Hematopoietic multipotent progenitor cell treated with erythropoietin and hydrocortisone succinate and interleukin-3 and kit ligand, for 15 days (in vitro differentiated cells): ENCODE results near the gene ENOX1.

Experiments
- DNase-seq: peaks from one replicate; pipeline ENCODE4 v3.0.0-alpha.2; 2015; ENCODE audit warnings: low spot score

The ENOX1 gene

DNA sequence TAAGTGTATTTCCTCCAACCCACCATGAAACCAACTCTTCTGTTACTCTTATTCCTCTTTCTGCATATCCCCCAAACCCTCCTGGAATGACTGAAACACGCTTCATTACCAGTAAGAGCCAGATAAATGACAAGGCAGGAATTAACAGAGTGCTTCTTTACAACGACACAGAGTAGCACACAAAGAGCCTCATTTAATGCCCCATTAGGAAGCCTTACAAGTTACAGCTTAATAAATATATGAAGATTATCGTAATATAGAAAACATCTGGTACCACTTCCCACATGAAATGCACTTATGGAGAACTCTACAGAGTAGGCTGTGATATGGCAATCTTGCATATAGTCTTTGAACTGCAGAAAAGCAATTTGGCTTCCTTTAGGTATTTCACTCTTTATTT, 116.8 kb downstream of the ENOX1 start:
- DNase-seq = no peak

DNA sequence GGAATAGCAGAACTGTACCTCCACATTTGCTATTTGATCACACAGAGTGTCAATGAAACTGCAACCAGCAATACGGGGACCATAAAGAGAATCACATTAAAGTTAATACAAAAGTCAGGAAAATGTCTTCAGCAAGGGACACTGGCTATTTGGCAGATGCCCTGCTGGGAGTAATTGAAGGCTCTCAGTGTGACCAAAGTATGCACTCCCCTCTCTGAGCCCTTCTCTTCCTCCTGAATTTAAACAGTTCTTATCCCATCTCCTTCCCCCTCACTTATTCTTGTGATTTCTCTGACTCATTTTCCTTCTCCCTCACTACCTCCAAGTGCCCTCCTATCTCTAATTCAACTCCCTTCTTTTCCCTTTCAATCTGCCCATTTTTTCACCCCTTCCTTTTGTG, 117.7 kb downstream of the ENOX1 start:
- DNase-seq = no peak

DNA sequence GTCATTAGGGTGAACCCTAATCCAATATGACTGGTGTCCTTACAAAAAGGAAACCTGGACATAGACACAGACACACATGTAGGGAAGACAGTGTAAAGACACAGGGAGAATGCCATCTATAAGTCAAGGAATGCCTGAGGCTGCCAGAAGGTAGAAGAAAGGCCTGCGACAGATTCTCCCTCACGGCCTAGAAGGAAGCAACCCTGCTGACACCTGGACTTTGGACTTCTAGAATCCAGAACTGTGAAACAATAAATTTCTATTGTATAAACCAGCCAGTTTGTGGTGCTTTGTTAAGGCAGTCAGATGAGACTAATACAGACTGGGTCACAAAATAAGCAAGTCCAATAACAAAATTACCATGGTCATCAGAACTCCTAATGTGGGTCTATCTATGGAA, 120.4 kb downstream of the ENOX1 start:
- DNase-seq = no peak

DNA sequence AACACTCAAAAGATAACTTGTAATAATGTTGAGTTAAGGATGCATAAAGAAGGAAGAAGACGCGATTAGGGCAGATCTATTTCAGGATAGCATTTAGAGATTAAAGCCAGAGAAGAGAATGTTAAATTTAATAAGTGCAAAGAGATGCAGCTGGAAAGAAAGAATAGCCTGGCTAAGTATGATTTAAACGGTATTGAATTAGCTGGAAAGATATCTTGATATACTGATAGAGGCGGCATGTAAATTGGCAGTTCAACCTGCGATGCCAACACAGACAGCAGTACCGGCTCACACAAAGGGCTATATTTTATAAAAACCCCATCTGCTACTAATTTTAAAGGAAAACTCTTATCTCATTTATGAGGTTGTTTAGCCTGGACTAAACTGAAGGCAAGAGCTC, 121.4 kb downstream of the ENOX1 start:
- no peak for DNase-seq

DNA sequence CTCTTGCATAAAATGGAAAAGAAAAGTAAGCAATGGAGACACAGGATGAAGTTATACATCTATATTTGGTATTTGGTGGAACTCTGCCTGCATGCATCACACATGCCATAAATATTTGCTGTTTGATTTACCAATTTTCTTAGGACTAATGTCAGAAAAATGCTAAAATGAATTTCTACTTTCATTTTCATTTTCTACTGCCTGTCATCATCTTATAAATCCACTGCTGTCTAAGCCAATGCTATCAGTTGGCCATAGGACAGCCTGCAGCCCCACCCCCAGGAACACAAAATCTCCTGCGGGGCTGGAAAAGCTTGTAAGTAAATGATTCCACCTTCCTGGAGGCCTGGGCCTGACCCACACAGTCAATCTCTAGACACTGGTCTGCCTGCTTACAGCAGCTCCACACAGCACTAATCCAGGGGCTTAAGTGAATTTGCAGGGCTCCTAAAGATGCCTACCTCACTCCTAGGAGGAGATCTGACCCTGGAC, 122.0 kb downstream of the ENOX1 start:
- DNase-seq = no peak

DNA sequence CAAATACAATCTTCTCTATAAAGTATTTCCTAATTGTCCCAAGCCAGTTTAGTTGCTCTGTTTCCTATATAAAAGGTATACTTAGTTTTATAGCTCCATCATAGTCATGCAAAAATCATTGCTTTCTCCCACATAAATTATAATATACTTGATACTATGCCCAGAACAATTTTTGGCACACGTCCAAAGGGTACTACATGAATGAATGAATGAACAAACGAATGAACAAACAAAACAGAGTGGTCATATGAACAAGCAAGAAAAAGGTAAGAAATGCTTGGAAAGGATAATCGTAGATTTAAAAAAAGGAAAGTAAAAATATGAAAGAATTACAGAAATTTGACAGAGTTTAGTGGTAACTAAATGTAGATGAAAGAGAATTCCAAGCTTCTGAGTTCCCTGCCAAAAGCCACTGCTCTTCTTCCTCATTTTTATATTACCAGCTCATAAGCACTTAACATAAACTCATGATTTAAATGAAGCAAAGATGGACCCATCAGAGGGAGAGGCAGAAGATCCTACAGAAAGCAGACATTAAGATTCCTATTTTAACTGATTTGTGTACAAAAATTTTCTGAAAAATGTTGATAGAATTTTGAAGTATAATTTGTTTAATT, 123.2 kb downstream of the ENOX1 start:
- no peak for DNase-seq

DNA sequence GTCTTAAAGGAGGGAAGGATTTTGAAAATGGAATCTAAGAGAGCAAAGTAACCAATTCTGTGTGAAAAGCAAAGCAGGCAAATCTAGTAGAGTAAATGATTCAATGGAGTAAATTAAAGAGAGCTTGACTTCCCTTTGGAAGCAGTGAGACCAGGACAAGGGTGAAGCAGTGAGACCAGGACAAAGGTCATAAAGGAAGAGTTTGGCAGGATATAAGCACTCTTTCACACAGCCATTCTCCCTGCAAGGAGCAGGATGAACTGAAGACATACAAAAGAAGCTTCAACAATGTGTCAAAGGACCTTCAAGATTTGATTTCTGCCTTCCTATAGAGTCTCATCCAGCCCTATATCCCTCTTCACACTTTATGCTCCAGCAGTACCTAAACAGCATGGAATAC, 123.8 kb downstream of the ENOX1 start:
- DNase-seq = no peak

DNA sequence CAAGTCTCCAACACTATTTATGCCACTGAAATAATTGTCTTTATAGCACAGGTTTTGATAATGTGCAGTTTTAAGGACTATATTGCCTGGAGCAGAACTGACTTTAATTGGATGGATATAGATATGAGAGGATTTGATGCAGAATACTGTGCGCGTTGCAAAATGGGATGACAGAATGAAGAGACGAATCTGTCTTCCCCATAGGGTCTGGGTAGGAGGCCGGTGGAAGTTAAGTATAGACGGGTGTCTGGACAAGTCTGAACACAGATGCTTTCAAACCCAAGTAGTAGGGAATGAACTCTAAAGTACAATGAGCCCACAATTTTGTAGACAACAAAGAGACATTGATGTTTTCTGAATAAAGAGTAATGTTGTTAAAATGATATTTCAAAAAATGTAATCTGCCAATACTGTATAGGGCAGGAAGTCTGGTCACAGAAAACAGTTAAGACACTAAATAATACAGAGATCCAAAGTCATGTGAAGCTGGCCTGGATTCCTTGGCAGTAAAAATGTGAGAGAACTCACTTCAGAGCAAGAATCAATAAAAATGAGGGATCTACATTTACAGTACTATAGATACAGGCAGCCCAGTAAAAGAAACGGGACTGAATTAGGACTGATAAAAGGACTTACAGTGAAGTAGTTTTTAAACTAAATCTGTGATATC, 125.5 kb downstream of the ENOX1 start:
- DNase-seq = no peak

DNA sequence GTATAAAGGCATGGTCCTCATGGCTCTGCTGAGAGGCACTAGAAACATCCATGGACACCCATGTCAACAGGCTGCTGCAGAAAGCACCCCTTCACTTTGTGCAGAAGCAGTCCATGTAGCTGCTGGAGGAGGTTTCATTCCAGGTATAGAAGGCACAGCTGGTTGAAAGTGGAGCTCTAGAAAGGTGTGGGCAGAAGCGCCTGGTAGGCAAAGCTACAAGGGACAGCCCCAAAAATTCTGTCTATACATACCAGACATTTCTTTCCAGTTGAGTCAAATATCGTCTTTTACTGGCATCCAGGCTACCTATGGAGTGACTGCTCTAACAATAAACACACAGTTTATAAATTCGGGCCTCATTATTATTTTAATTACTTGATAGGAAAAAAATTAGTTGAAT, 129.3 kb downstream of the ENOX1 start:
- DNase-seq = no peak

DNA sequence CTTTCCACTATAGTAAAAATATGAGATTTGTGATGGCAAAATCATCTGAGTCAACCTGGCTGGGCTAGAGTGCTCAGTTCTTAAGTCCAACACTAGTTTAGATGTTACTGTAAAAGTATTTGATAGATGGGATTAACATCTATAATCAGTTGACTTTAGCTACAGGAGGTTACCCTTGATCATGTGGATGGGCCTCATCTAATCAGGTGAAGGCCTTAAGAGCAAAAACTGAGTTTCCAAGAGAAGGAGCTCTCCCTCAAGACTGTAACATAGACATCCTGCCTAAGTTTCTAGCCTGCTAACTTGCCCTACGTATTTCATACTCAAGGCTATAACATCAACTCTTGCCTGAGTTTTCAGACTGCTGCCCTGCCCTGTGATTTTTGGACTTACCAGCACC, 132.8 kb downstream of the ENOX1 start:
- DNase-seq = no peak

DNA sequence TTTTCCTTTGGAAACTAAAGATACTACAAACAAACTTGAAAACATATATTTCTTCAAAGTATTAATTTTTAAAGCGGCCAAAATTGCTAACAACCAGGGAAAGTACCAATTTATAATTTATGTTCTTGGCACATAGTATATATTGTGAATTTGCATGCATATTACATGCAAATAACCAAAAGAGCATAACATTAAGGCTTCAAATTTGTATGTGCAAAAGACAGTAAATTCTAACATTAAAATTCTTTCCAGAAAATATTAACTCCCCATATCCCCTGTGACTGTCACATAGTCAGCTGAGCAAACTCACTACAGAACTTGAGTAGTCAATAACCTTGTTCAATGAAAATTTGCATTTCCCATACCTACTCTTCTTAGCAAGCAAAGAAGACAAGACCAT, 133.4 kb downstream of the ENOX1 start:
- DNase-seq = no peak

DNA sequence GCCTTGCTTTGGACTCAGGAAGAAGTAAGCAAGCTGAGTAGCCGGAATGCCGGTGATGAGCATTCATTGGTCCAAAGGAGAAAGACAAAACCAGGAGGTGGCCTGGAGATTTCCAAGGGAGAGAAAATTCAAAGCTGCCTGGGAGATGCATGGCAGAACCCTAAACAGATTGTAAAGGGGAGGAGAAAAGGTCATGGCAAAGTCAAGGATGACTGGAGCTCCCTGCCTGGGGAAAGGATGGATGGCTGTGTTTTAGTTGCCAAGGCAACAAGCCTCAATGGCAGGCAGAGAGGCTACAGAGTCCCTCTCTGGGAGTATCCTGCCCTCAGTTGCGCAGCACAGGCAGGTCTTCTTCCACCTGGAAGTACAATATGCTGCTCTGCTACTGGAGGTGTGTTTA, 134.0 kb downstream of the ENOX1 start:
- DNase-seq = no peak

DNA sequence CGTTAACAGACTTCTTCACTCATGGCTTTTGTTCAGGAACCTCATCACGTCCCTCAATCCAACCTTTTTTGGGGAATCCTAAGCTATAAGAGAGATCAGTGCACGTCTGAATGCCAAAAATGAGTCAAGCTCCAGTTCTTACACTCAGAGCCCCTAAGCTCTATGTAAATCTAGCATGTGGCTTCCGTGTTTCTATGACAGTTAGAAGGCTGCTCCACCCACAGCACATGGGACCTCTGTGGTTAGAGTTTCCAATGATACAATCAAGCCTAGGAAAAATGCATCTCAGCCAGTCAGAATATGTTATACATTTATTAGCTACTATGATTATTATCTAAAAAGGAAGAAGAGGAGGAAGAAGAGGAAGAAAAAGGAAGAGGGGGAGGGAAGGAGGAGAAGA, 135.9 kb downstream of the ENOX1 start:
- no peak for DNase-seq

DNA sequence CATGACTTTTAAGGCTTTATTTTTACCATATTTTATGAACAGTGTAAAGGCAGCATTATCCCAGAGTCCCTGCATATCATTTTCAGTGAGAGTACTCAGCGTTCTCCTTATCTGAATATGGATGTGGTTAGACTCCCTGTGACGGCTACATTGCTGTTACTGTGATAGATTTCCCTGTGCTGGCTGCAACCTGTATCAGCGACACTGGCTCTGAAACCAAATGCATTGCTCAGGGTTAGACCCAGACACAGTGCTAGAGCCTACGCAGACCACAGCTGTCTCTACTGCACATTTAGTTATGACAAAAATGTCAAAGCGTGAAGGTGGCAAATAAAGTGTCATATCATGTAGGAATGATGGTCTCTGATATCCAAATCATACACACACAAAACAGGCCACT, 138.0 kb downstream of the ENOX1 start:
- no peak for DNase-seq

DNA sequence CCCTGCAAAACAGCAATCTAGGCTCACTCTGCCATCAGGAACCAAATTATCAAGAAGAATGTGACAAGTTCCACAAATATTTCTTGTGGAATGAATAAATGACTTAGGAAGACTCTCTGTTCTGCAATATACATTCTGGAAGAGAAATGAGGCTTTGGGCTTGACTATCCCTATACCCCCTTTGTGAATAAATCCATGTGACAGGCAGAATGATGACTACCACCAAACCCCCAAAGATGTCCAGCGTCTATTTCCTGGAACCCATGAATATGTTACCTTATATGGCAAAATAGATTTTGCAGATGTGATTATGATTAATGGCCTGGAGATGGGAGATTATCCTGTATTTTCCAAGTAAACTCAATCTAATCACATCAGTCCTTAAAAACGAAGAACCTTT, 139.3 kb downstream of the ENOX1 start:
- DNase-seq = no peak

DNA sequence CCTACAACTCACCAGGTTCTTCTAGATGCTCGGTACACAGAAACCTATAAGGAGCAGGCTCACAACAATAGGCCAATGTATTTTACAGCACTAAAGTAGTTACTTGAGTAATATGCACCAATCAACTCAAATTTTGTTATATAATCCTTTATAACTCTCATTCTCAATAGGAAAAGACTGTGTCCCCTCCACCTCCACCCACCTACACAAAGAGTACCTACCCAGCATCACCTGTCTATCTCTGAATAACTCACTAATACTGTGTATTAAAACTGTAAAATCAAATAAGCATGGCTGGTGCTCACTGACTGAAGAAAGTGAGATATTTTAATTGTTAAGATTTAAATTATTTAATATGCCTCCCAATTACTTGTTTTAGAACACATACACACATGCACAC, 146.3 kb downstream of the ENOX1 start:
- DNase-seq = no peak

DNA sequence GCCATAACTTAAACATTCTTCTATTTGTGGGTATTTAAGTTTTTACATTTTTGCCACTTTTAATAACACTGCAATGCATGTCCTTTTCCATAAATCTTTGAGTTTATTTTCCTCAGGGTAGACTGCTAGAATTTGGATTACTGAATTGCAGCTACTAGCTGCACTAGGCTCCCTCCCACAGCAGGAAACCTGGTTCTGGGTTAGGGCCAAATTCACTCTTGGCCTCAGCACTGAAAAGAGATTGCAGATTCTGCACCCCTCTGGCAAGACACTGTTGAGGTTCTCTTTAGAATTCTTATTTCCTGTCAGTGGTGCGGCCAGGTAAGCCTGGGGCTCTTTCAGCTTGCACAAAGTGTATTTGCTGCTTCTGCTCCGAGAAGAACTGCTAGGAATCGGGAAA, 155.7 kb downstream of the ENOX1 start:
- DNase-seq = no peak

DNA sequence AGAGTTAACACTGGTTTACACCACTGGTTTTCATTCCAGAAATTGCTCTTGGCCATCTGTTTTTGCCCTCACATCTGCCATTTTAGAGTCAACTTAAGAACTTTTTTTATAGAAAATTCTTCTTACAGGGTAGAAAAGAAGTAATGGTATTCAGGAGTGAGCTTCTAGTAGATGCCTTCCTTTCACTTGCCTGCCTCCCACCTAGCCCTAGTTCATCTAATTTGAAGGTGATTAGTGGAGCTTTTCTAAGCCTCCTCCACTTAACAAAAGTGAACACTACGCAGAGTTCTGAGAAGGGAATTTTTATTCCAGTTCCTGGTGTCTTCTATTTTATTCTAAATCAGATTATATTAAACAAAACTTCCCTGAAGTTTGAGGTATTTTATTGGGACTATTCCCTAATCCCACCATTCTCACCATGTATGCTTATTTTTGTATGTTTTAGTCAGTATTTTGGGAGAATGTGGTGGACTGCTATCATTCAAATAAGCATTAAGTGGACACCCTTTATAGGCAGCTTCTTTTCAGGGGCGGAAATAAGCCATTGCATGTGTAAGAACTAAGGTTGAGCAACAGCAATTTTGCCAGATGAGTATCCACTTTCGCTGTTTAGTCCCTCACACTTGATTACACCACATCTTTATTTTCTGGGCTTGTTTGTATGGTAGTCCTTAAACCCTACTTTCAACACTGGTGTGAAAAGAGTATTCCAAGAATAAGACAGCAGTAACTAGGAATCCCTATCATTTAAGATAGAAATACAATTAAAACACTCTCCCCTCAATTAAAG, 156.9 kb downstream of the ENOX1 start:
- no peak for DNase-seq

DNA sequence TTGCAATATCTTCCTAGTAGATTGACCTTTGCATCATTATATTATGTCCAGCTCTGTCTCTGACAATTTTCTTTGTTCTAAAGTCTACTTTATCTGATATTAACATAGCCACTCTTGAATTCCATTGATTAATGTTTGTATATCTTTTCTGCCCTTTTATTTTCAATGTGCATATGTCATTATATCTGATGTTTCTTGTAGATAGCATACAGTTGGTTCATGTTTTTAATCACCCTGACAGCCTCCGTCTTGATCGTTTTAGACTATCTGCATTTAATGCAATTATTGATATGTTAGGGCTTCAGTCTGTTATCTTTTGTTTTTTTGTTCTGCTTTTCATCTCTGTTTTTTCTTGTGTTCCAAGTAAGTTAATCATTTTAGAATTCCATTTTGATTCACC, 159.8 kb downstream of the ENOX1 start:
- no peak for DNase-seq

DNA sequence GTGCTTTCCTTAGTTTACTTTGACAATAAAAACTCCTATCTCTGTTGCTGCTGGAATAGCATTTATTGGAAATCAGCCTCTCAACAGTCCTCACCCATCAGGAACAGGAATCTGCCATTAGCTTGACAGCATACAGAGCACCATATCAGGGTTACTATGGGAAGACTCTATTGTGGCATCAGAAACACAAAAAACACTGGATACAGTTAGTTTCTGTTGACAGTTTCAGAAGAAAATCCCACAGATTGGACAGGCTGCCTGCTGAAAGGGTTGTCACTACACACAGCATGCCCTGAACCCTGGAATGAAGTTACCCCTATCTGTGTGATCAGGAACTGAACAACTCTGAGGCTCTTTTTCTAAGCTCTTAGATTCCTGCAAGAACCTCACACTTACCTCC, 172.7 kb downstream of the ENOX1 start:
- DNase-seq = no peak

DNA sequence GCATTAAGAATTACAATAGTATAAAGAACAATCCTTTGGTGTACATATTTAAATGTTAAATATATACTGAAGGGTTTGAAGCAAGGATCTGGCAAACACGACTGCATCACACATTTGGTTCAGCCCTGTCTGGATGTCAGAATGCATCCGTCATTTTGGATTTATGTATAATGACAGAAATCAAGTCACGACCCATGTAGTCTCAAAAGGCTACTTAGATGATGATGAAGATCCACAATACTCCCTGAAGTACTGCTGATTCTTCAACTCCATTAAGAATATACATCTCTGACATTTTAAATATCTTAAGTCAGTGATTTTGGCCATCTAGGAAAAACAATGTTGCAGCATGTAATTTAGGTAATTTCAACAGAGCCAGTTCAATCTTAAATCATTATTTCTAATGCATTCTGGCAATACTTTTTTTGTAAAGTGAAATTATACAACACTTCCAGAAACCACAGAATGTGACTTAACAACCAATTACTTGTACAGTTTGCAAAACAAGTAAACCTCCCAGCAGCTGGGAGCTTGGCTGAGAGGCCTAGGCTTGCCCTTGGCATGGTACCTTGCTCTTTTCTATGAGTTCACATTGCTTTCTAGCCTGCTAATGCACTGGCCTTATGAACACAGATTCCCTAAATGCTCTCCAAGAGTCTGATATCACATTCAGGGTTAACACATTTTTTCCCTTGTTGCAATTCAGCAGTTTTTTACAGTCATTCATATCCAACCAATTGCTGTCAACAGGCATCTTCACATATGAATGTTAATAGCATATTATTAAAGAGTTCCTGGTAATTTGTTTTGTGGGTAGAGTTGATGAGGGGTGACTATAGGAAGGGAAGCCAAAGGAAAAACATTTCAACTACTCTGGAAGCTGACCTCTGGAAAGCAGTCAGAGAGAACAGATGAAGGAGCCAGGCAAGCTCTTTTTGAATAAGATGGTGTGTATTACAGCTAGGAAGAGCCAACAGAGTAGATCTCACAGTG, 175.2 kb downstream of the ENOX1 start:
- no peak for DNase-seq
